ENCODE data around the gene KAT2A.

- TF ChIP-seq, protein P1, sequence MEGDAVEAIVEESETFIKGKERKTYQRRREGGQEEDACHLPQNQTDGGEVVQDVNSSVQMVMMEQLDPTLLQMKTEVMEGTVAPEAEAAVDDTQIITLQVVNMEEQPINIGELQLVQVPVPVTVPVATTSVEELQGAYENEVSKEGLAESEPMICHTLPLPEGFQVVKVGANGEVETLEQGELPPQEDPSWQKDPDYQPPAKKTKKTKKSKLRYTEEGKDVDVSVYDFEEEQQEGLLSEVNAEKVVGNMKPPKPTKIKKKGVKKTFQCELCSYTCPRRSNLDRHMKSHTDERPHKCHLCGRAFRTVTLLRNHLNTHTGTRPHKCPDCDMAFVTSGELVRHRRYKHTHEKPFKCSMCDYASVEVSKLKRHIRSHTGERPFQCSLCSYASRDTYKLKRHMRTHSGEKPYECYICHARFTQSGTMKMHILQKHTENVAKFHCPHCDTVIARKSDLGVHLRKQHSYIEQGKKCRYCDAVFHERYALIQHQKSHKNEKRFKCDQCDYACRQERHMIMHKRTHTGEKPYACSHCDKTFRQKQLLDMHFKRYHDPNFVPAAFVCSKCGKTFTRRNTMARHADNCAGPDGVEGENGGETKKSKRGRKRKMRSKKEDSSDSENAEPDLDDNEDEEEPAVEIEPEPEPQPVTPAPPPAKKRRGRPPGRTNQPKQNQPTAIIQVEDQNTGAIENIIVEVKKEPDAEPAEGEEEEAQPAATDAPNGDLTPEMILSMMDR (IDR thresholded peaks at IDR 0.05; ENCODE audit: low read depth, low read length): no peak
- TF ChIP-seq EZH2phosphoT487 (IDR thresholded peaks at IDR 0.05; ENCODE audit: low read depth): no peak
Measured at GRCh38 chr17:42122371-42123303, 1.5 kb upstream of the KAT2A start, which contains the start of gene HSPB9.
